A204.1 (cell line): ENCODE results near the gene OR4Q3.
"Not testable (repeated sequence)": the region's sequence is repeated elsewhere in the genome, so short reads cannot be mapped to it uniquely, and the experiment has no call there.

Experiments used
- FAIRE-seq: peaks from 2 replicates; lab custom pipeline; 2012; peaks lifted over from hg19 to GRCh38; lab: Jason Lieb, UNC

The OR4Q3 gene

DNA sequence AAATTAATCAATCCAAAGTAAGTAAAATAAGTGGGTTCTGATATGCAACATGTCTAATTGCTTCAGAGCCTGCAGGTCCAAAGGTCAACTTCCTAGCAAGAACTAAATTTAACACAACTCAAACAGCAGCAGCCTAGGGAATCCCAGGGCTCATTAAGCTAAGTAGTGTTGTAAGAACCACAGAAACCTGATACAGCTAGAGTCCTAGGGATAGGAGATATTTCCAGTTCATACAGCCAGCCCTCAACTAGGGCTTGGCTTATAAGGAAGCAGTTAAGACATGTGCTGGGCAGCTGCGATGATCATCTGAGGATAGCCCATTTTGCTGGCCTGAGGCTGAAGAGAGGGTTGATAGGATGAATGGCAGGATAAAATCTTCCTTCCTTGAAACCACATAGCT, at the start of gene OR4Q3:
TSS of gene OR4Q3 (plus strand) at position 316 of the 400 bp plus-strand sequence.
- no peak for FAIRE-seq

DNA sequence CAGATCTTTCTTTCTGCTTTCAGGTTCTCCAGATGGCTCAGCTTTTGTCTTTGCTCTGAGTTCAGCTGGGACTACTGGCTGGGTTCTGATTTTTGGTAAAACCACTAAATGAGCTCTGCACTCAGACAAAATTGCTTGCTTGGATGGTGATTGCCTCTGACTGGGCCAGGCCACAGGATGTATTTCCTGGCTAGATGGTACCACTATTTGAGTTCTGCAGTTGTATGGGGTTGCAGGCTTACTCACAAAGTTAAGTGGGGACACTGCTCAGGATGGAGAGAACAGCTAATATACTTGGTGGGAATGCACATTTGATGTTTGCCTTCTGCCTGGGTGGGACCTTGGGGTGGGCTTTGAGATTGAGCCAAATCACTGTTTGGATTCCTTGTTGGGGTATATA, 14.0 kb upstream of the OR4Q3 start:
- no peak for FAIRE-seq

DNA sequence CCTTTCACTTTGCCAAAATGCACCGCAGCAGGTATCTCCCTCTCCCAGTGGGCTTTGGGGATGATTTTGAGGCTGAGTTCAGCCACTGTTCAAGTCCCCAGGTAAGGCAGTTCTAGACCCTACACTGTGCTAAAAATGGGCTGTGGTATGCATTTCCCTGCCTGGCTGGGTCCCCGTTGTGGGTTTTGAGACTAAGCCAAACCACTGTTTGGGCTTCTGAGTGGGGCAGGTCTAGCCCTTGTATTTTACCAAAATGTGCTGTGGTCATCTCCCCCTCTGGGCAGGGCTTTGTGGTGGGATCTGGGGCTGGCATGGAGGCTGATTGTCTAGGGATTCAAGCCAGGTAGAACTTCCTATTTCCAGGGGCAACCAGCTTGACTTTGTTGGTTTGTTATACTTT, 13.6 kb upstream of the OR4Q3 start:
- FAIRE-seq = no peak

DNA sequence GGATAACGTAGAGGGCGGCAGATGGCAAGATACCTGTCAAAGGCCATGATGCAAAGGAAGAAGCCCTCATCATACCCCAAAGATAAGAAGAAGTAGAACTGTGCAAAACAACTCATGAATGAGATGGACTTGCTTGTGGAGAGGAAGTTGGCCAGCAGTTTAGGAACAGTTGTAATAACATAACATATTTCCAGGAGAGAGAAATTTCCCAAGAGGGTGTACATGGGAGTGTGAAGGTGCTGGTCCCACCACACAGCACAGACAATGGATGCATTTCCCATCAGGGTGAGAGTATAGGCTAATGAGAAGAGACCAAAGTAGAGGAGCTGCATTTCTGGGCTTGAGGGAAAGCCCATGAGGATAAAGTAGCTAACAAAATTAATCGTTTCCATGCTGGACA, 9.5 kb upstream of the OR4Q3 start:
- not testable (repeated sequence) for FAIRE-seq

DNA sequence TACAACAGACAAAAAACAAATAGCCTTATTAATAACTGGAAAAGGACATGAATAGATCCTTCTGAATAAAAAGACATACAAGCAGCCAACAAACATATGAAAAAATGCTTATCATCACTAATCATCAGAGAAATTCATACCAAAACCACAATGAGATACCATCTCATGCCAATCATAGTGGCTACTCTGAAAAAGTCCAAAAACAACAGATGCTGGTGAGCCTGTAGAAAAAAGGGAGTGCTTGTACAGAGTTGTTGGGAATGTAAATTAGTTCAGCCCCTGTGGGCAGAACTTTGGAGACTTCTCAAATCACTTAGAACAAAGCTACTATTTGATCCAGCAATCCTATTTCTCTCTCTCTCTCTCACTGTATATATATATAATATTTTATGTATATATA, 8.9 kb downstream of the OR4Q3 start:
- not testable (repeated sequence) for FAIRE-seq

DNA sequence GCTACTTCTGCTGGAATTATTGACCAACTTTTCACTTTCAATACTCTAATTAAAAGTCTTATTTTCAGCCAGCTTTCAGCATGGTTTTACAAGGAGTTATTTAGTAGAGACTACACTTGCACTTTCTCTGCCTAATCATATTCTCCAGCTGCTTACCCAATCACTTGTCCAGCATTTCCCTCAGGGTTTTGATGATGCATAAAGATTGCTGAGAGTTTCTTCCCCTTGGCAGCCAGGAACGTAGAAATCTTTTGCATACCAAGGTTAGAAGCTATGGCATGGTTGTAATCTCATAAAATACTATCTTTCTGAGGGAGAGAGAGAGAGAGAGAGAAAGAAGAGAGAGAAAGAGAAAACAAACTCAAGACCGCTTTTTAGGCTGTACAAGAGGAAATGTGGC, 10.8 kb downstream of the OR4Q3 start:
- no peak for FAIRE-seq

DNA sequence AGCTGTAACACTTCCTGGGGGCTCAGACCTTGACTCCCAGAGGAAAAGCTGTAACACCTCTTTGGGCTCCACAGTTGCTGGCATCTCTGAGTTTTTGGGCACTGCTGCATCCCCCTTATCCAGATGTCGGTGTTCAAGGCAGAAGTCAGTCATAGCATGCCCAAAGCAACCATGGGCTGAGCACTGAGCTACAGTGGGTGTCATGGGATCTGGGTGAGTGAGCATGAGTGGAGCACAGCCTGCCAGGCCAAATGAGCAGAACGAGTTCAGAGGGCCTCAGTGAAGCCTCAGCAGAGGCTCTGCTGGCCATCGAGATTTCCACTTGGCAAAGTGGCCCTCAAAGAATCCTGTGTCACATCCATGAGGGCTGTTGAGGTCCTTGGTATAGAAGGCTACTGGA, 28.1 kb downstream of the OR4Q3 start:
- FAIRE-seq = not testable (repeated sequence)

DNA sequence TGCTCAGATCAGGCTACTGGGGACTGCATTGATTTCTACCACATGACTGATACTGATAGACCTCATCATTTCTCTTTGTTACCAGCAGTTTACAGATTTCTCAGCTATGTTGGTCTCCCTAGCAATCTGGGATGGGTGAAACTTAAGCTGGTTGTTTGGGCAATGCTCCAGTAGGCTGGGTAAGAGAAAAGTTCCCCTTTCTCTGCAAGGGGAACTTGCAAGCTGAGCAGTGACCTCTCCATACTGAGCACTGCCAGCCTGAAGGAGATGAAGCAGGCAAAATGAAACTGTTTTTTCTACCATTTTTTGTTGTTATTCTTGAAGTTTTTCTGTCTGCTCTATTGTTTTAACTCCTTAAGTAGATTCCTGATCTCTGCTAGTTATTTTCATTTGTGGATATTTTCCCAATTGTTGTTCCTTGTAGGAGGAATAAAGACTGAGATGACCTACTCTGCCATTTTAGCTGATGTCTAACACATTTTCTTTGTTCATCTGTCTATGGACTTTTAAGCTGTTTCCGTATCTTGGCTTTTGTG, 28.6 kb downstream of the OR4Q3 start:
- FAIRE-seq = no peak

DNA sequence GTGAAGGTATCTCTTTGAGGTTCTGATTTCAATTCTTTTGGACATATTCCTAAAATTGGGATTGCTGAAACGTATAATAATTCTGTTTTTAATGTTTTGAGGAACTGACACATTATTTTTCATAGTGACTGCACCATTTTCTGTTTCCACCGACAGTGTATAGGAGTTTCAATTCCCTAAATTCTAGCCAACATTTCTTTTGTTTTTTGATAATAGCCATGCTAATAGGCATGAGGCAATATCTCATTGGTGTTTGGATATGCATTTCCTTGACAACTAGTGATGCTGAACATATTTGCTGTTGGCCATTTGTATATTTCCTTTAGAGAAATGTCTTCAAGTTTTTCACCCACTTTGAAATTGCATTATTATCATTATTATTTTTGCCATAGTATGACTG, 29.1 kb downstream of the OR4Q3 start:
- not testable (repeated sequence) for FAIRE-seq

DNA sequence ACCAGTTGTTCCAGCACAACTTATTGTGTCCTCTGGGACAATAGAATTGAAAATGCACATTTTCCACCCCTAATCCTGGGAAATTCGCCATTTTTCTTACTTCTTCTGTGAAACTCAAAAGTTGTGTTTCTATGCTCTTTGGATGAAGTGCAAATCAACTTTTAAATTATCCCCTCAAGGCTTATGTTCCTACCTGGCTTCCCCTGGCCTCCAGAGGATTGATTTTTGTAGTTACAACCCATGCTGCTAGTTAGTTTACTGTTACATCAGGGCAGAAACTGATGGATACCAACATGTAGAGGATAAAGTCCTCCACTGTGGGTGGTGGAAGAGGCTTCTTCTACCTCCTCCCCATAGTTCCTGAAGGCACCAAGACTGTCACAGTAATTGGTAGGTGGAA, 29.8 kb downstream of the OR4Q3 start, which contains the start of gene OR4M1:
TSS of gene OR4M1 (plus strand) at position 301 of the 400 bp plus-strand sequence. CDS start 6,819 bp downstream, outside the sequence.
- FAIRE-seq = not testable (repeated sequence)

DNA sequence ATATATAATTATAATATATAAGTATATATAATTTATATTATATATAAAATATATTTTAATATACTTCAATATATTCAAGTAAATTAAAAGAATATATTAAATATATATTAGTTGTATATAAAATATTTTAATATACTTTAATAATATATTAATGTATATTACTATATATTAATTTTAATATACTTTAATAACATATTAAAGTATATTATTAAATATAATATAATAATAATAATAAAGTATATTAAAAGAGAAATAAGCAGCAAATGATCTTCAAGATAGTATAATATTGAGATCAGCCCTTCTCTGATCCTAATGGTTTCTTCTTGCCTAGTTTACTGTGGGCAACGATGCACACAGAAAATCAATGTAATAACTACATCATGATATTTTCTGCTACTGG, 32.2 kb downstream of the OR4Q3 start:
- peak; percentile 99 for FAIRE-seq

DNA sequence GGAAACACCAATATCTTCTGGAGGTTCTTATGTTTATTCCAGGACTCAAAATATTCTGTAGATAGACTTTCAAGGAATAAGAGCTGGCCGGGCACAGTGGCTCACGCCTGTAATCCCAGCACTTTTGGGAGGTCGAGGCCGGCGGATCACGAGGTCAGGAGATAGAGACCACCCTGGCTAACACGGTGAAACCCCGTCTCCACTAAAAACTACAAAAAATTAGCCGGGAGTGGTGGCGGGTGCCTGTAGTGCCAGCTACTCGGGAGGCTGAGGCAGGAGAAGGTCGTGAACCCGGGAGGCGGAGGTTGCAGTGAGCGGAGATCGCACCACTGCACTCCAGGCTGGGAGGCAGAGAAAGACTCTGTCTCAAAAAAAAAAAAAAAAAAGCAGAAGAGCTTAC, 42.5 kb downstream of the OR4Q3 start:
- not testable (repeated sequence) for FAIRE-seq

DNA sequence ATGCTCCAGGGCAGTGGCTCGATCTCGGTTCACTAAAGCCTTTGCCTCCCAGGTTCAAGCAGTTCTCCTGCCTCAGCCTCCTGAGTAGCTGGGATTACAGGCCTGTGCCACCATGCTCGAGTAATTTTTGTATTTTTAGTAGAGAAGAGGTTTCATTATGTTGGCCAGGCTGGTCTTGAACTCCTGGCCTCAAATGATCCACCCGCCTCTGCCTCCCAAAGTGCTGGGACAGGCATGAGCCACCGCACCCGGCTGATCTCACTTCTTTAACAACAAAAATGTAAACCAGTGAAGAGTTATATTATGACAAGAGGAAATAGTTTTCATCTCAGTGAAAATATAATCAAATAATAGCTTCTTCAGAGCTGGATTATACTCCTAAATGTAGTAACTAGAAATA, 43.9 kb downstream of the OR4Q3 start:
- not testable (repeated sequence) for FAIRE-seq

DNA sequence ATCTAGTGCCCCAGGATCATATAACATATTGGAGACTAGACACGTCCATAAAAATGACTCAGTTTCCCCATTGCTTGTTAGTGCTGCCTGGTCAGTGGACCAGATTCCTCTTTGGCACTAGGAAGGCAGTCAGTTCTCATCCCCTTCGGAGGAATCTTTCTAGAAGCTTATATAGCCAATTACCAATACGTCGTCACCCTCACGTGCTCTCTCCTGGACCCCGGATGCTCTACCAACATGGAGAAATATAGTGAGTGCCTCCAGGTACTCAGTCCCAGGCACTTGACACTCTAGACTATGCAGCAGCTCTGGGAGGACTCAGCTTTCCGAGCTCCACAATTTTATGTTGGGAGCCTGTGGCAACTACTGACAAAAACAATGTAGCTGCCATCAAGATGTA, 44.8 kb downstream of the OR4Q3 start:
- FAIRE-seq = not testable (repeated sequence)

DNA sequence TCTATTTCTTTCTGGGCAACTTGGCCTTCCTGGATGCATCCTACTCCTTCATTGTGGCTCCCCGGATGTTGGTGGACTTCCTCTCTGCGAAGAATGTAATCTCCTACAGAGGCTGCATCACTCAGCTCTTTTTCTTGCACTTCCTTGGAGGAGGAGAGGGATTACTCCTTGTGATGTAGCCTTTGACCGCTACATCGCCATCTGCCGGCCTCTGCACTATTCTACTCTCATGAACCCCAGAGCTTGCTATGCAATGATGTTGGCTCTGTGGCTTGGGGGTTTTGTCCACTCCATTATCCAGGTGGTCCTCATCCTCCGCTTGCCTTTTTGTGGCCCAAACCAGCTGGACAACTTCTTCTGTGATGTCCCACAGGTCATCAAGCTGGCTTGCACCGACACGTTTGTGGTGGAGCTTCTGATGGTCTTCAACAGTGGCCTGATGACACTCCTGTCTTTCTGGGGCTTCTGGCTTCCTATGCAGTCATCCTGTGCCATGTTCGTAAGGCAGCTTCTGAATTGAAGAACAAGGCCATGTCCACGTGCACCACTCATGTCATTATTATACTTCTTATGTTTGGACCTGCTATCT, 53.2 kb downstream of the OR4Q3 start:
- FAIRE-seq = not testable (repeated sequence)
